HG02870 (cell line): ENCODE results near the gene NECAB3.
"Not testable (repeated sequence)": the region's sequence is repeated elsewhere in the genome, so short reads cannot be mapped to it uniquely, and the experiment has no call there.

Experiments
- ATAC-seq: cut with Tn5 transposase; IDR thresholded peaks from one replicate; pipeline ENCODE4 v1.9.1; 2021; ENCODE audit warnings: mild to moderate bottlenecking, moderate library complexity; ENCODE audit not compliant: unreplicated experiment

The NECAB3 gene

GRCh38 chr20:33674294-33675135, at the start of gene NECAB3:
NECAB3 (minus strand) TSS chr20:33674428; CDS start chr20:33674352, 76 bp downstream.
- peak; percentile 55 for ATAC-seq

GRCh38 chr20:33721391-33722140, 47.3 kb upstream of the NECAB3 start:
- no peak for ATAC-seq

GRCh38 chr20:33719989-33720709, 45.9 kb upstream of the NECAB3 start, which contains the start of gene PXMP4:
PXMP4 (minus strand) TSS chr20:33720310; CDS start chr20:33720207, 103 bp downstream.
- peak; percentile 97 for ATAC-seq

DNA sequence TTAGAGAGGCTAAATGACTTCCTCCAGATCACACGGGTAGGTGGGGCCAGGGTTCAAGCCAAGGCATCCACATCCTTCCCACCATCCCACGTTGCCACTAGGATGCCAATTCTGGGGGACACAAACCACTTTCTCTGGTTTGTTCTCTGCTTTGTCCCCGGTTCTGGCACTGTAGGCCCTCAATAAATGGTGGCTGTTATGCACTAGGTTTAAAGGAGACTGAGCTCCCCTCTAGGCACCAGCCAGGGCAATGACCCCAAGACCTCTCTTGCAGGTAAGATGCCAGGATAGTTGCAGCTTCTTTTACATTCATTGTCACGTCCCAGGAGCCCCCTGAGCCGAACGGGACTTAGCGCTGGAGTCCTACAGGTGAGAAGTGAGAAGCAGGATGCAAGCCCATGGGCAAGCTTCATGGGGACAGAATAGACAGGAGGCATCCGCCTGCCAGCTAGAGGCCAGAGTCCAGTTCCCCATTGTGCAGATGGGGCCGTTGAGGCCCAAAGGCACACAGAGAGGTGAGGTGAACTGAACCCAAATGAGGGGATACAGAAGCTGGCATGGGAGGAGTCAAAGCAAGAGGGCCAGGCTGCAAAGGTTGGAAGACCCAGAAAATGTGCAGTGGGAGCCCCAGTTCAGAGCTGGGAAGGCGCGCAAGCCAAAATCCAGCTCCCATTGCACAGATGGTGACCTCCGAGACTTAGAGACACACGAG, 45.2 kb upstream of the NECAB3 start:
- peak; percentile 4 for ATAC-seq

DNA sequence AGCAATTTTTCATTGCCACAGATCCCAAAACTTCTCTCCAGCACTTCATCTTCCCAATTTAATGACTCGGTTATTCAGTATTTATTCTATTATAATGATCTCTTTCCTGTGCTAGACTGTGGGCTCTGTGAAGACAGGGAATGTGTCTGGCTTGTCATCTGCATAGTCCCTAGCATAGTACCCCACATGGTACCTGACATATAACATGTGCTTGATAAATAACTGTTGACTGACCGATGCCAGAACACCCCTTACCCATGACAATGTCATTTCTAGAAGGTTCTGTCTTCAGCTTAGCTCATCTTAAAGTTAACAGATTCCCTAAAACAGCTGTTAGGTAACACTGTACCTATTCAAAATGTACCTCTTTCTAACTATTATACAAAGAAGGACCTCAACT, 42.3 kb upstream of the NECAB3 start:
- no peak for ATAC-seq

DNA sequence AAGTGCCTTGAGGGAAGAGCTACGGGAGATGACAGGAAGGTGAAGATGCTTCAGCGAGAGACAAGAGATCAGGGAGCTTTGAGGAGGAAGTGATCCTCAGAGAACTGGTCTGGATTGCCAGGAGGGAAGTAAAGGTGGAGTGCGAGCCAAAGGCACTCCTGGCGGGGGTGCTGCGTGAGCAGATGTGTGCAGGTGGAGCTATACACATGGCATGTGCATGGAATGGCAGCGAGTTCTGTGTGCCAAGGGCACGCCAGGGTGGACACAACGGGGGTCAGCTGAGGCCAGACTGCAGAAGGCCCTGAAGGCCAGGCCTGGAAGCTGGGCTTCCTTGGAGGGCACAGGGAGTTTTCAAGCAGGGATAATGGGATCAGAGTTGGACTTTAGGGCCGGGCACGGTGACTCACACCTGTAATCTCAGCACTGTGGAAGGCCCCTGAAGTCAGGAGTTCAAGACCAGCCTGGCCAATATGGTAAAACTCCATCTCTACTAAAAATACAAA, 39.7 kb upstream of the NECAB3 start:
- no peak for ATAC-seq

- no peak for ATAC-seq
Measured at GRCh38 chr20:33711446-33711738, 37.2 kb upstream of the NECAB3 start.

DNA sequence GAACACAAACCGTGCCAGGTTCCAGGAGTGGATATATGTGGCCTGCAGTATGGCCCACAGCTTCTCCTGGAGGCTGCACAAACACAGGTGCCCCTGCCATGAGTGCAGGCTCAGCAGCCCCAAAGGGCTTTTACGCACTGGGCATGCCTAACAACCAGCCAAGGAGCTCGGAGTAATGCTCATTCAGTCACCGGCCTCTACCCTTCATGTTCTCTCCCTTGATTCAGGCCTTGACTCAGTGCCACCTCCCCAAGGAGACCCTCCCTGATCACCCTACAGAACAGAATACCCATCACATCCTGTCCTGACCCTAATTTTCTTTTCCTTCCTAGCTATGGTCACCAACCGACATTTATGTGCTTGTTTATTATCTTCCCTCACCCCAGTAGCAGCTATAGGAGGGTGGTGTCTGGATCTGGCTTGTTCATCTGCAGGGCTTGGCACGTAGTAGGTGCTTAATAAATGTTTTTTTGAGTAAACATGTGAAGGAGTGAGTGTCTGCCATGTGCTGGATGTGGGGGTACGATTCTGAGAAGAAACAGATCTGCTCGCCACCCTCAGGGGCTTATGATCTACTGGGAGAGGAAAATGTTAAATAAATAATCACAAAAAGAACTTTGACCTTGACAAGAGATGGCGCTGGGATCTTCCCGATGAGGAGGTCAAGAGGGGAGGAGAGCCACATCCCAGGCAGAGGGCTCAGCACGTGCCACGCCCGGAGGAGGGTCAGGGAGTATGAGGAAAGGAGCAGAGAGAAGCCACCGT, 36.6 kb upstream of the NECAB3 start:
- no peak for ATAC-seq

- ATAC-seq = no peak
Measured at GRCh38 chr20:33709905-33710541, 35.8 kb upstream of the NECAB3 start.

DNA sequence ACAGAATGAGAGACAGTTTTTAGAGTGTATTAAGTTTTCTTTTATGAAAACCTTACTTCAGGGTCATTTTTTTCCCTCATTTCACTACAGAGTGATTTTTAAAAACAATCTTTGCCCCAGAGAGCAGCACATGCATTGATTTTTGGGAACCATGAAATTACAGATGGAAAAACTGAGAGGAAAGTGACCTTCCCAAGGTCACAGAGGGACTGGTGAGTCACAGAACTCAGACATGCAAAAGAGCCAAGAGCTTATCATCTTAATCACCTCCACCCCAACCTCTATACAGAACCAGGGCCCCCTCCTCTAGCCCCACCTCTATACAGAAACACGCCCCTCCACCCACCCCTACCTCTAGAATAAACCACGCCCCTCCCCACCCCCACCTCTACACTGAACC, 35.2 kb upstream of the NECAB3 start:
- ATAC-seq = no peak

DNA sequence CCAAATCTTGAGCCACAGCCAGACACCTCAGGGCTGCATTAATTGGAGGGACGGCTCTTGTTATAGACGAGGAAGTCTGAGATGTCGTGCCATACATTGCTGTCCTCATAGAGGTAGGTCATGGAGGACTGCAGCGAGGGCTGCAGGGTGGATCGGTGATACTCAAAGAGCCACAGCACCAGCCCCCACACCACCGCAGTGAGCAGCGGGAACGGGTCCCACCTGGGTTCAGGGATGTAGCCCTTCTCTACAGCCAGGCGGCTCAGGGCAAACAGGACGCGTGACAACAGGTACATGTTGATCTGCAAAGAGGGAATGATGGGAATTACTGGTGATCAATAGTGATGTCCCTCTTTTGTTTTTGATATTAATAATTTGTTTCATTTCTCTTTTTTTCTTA, 33.4 kb upstream of the NECAB3 start:
- no peak for ATAC-seq

DNA sequence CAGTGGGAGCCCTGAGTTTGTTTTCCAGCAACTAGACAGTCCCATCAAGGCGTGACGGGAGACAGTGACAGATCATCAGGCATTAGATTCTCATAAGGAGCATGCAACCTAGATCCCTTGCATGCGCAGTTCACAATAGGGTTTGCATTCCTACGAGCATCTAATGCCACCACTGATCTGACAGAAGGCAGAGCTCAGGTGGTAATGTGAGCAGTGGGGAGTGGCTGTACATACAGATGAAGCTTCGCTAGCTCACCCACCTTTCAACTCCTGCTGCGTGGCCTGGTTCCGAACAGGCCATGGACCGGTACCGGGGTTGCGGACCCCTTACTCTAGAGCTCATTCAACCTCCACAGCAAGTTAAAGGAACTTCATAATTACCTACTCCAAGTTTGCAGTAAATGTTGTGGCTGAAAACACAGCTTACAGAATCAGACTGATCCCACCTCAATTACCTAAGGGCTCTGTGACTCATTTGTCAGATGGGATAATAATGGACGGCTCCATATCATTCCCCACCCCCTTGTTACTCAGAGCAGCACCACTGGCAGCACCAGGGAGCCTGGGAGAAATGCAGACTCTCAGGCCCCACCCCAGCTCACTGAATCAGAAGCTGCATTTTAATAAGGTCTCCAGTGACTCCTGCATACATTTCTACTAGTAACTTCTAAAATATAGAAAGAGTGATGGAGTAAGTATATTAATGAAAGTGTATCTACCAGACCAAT, 30.1 kb upstream of the NECAB3 start:
- ATAC-seq = no peak

DNA sequence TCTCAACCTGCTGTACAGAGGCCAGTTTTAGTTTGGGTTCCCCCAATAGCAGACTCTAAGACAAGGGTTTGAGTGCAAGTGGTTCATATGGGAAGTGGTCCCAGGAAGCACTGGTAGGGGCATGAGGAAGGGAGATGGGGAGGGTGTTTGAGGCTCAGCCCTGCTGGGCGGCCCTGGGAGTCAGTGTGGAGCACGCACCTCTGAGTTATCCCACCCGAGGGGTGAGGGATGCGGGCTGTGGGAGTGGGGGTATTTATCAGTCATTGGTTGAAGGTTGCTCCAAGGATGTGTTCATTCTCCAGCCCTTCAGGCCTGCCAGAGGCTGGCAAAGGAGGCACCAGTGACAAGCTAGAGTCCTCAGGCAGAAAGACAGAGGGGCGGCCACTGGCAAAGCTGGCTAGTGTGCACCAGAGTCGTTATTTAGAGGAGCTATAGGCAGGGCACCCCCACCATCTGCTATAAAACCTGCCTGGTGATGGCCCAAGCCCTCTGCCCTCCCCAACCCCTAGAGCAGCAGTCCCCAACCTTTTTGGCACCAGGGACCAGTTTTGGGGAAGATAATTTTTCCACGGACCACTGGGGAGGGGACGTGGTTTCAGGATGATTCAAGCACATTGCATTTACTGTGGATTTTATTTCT, 29.4 kb upstream of the NECAB3 start:
- ATAC-seq = no peak

DNA sequence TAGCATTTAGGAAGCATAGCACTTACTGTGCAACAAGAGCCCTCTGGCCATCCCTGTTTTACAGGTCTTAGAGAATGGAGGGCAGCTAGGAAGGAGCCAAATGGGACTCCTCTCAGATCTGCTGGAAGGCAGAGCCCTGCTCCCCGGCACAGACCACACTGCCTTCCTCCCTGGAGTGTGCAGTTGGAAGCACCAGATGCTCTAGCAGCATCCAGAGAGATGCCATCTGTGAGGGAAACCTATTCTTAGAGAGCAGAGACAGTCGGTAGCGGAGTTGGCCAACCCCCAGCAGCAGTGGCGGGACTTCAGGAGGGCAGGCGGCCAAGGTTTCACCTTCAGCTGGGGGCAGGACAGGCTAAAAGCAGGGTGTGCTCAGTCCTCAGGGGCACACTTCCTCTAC, 28.6 kb upstream of the NECAB3 start:
- ATAC-seq = no peak

- ATAC-seq = no peak
Measured at GRCh38 chr20:33701629-33702450, 27.6 kb upstream of the NECAB3 start.

GRCh38 chr20:33700696-33701441, 26.6 kb upstream of the NECAB3 start:
- ATAC-seq = not testable (repeated sequence)

- not testable (repeated sequence) for ATAC-seq
Measured at GRCh38 chr20:33698966-33699365, 24.7 kb upstream of the NECAB3 start.
